GM21723 (cell line): ENCODE results near the gene MMP14.
A peak's percentile ranks its signal among the peaks of the same experiment; 100 is the strongest.
"Not testable (repeated sequence)": the region's sequence is repeated elsewhere in the genome, so short reads cannot be mapped to it uniquely, and the experiment has no call there.

Experiments used
- ATAC-seq: cut with Tn5 transposase; IDR thresholded peaks from one replicate; pipeline ENCODE4 v1.9.1; 2021; ENCODE audit warnings: mild to moderate bottlenecking, moderate library complexity; ENCODE audit not compliant: unreplicated experiment

MMP14 gene

GRCh38 chr14:22813145-22813544, 23.2 kb upstream of the MMP14 start:
- ATAC-seq: no peak

- ATAC-seq: no peak
Observed at GRCh38 chr14:22814373-22814772, 22.0 kb upstream of the MMP14 start.

- no peak for ATAC-seq
Observed at GRCh38 chr14:22814941-22815713, 21.3 kb upstream of the MMP14 start, which contains the start of gene SLC7A7. TSS of gene SLC7A7 (minus strand) at chr14:22815435. CDS start at chr14:22813398, 2,037 bp downstream.

DNA sequence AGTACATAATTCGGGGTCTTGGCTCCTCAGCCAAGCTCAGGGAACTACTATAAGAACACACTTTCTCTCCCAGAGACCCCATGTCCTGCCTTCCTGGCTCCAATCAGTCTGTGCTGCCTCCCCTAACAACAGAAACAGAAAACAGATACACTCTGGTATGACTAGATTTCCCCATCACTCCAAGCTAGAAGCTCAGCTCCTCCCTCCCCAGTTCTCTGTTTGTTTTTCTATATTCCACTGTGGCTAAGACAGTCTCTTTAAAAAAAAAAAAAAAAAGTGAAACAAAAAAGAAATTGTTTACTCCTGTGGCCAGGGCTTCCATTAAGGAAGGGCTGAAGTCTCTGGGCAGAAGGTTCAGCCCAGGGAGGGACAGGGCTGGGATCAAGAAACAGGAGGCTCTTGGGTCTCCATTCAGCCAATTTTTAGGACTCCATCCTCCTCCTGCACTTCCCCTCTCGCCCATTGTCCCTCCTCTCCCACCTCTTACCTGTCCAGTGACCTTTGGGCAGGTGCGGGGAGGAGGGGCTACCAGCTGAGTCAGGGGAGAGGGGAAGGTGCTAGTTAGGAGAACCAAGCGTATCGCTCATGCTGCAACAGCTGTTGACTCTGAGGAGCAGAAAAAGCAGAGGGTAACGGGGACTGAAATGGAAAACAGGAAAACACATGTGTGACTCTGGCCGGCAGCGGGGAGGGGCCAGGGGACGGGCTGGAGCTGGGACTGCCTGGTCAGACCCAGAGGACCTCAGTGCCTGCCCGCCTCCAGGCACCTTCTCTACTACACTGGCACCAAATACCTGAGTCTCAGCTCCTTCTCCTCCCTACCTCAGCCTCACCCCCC, 17.0 kb upstream of the MMP14 start:
- ATAC-seq: no peak

GRCh38 chr14:22820731-22821130, 15.7 kb upstream of the MMP14 start:
- no peak for ATAC-seq

DNA sequence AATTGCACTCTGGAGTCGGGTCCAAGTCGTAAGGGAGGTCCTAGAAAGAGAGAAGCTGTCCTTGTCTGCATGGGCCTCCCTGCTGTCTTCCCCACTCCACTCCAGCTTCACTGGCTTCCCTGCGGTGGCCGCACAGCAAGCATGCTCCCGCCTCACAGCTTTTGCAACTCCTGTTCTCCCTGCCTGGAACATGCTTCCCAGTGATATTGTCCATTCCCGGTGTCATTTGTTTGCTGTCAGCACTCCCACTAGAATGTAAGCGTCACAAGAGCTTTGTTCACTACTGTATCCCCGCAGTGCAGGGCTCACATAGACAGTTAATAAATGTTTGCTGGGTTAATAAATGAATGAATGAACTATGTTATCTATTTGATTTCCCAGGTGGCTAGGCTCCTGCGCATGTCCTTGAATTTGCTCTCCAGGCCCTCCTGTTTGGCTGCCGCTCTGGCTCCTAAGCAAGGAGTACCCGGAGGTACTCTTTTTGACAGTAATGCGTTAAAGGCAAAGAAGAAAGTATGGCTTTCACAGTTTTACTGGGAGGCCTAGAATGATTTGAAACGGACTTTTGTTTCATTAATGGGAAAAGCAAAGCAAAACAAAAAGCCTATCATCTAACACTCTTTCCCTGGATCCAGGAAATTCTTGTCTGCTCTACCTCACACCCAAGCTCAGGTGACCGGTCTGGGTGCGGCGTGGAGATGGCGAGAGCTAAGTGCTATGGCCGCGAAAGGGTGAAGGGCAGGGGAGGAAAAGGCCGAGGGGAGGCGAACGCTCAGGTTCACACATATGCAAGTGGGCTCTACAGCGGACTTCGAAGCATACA, 15.0 kb upstream of the MMP14 start:
- no peak for ATAC-seq

DNA sequence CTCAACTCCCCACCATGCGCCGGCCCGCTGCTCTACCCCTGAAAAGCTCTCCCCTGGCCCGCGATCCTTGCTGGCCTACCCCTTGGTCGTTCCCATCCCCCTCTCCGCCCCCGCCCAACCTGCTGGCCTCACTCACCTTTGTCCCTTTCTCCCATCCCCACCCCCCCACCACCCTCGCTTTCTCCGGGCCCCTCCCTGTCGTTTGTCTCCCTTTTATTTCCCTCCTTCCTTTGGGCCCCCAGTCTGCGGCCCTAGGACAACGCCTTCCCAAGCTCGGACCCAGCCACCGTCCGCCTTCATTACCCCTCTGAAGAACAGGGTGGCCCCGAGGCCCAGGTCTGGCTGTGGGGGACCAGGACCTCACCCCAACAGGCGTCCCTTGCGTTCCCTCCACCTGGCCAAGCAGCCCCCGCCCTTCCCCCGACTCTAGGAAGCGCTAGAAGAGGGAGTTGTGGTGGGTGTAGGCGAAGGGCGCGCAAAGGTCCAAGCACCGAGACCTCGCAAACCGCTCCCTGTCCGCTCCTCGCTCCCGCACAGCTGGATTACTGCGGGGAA, 14.3 kb upstream of the MMP14 start:
- no peak for ATAC-seq

- ATAC-seq: peak; percentile 57
Observed at GRCh38 chr14:22822571-22823098, 13.8 kb upstream of the MMP14 start.

DNA sequence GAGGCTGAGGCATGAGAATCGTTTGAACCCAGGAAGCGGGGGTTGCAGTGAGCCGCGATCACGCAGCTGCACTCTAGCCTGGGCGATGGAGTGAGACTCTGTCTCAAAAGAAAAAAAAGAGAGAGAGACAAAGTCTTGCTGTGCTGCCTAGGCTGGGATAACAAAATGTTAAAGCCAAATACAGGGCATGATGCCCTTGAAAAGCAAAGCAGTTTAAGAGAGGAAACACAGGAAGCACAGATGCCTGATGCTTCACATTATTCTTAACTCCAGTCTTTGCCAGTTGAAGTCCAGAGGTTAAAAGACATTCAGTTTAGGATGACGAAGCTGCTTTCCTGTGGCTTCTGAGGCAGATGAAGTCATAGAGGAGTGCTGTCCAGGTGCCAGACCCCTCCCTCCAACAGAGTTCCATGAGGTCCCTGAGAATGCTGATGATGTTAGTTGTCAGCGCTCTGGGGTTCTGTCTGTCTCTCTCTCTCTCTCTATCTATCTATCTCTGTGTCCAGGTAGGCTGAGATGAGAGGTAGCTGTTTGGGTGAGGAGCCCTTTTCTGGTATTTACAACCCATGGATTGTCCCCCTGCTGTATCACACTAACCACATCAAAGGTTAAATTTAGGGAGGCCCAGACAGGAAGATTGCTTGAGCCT, 11.6 kb upstream of the MMP14 start:
- ATAC-seq: no peak

DNA sequence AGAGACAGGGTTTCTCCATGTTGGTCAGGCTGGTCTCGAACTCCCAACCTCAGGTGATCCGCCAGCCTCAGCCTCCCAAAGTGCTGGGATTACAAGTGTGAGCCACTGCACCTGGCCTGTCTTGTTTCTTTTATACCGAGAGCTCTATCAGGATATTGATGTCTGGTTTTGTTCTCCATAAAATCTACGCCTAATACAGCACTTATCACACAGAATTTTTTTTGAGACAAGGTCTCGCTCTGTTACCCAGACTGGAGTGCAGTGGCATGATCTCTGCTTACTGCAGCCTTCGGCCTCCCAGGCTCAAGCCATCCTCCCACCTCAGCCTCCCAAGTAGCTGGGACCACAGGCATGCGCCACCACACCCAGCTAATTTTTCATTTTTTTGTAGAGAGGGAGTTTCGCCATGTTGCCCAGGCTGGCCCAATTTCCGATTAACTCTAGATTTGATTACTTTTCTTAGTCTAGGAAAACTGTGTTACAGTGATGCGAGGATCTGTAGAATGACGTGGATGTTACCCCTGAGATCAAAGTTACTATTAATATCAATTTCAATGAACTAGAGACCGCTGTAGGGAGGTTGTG, 7.2 kb upstream of the MMP14 start:
- not testable (repeated sequence) for ATAC-seq

DNA sequence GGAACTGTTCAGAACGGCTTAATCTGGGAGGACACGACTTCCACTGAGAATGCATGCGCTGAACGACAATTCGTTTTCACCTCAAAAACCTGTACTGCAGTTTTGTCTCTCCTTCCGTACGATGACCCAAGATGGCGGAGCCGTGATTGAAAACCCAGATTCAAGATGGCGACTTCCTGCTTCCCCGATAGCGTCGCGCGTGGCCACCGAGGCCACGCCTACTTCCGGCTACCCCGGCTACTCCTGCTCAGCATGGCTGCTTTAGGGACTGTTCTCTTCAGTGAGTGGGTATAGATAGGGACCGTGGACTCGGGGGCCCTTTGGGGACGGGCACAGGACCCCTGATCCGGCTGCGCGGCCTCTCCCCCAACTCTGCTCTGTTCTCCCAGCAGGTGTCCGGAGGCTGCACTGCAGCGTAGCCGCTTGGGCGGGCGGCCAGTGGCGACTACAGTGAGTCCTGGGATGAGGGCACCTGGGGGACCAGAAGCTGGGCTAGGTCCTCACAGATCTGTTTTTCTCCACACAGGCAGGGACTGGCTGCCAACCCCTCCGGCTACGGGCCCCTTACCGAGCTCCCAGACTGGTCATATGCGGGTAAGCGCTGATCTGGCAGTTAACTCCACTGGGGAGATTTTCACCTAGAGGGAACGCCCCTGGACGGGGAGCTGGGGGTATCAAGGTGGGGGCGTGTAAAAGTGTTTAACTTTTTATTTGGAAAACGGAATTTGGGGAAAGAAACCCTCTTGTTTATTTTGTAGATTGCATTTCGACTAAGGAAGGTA, 6.5 kb upstream of the MMP14 start, which contains the start of gene MRPL52:
MRPL52 (plus strand) TSS at position 227 of the 782 bp plus-strand sequence; CDS start at position 253, 26 bp downstream.
- peak; percentile 80 for ATAC-seq

DNA sequence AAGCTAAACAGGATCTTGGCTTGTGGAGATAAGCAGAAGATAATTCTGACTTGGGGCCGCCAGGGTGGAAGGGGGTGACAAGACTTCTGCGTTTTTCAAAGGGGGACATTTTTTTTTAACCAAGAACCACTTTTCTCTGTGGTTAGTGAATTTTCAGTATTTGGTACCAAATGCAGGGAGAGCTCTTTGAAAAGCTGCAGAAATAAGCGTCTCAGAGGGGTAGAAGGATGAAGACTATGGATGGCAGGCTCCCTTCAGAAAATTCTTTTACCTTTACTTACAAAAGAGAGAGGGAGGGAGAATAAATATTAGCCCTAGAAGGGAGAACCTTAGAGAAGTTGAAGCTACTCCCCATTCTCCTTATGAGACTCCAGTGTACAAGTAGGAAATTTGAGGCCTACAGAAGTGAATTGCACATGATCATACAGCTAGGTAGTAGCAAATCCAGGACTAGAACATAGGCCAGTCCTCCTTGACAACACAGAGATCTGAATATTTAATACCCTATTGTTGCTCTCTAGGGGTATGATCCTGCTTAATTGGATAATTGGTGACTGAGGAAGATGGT, 5.9 kb upstream of the MMP14 start:
- no peak for ATAC-seq

GRCh38 chr14:22835505-22835904, 880 bp upstream of the MMP14 start:
- no peak for ATAC-seq

DNA sequence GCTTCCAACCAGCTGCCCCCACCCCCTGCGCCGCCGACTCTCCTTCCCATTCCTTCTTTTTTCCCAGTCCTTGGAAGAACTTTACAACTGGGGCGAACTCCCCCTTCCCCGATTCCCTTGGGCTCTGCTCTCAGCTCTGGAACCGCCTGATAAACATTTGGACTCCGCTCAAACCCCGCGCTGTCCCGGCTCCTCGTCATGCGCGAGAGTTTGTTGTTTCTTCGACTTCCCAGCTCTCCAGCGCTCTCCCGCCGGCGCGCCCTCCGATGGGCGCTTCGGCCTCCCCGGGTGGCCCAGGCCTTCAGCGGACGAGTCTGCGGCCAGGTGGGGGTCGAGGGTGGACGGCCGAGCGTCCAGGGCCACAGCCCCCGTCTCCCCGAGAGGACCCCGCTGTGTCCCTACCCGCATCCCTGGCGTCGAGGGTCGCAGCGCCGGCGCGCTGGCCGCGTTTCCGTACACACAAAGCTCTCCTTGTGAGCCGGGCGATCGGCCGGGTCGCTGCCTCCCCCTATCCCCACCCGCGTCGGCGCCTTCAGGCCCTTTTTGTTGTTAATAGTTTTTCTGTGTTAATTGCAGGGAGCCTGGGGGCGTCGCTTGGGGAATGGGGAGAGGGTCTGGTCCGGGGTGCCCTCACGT, 847 bp downstream of the MMP14 start:
- ATAC-seq: no peak

- ATAC-seq: no peak
Observed at GRCh38 chr14:22837750-22838538, 1.6 kb downstream of the MMP14 start.

GRCh38 chr14:22838631-22839041, 2.3 kb downstream of the MMP14 start:
- ATAC-seq: no peak

GRCh38 chr14:22839159-22839779, 2.9 kb downstream of the MMP14 start:
- ATAC-seq: no peak
